IMR-90 (cell line): ENCODE results near the gene SLC37A3. TPM values are rescaled to one million over a fixed set of nuclear protein-coding genes. Genes with fewer than 3 reads are reported as not detected.

ENCODE experiments used
- ATAC-seq: fragments of 200-7000 bp; cut with Tn5 transposase; 2 replicates; pipeline ENCODE4 v1.9.1; 2020; ENCODE audit warnings: low read depth, mild to moderate bottlenecking, moderate library complexity
- BruUV-seq: library from RNA; stranded (reverse); fragments of 400-500 nt; replicated peaks from 2 replicates; lab custom pipeline; 2021; lab: Mats Ljungman, UMichigan
- CTCF ChIA-PET: fragments of 300-600 bp; formaldehyde crosslinking; extraction: SDS; loops from one replicate; lab custom pipeline; 2021; ENCODE audit warnings: antibody characterized with exemption; lab: Yijun Ruan, JAX
- POLR2A ChIA-PET: fragments of 300-600 bp; sonication (Branson Sonifier 250); formaldehyde crosslinking; loops from one replicate; lab custom pipeline; 2022; ENCODE audit warnings: antibody characterized with exemption; ENCODE audit not compliant: unreplicated experiment; lab: Charles Lee
- DNase-seq: peaks from one replicate; pipeline ENCODE4 v3.0.0; 2013
- H2AFZ ChIP-seq: replicated peaks from 2 replicates; pipeline ENCODE3; 2013; ENCODE audit warnings: low read length, mild to moderate bottlenecking; ENCODE audit not compliant: poor library complexity
- H2AK5ac ChIP-seq: 2 replicates; pipeline ENCODE4 v1.6.1; 2013; ENCODE audit warnings: low read depth, low read length, inconsistent platforms
- H2AK9ac ChIP-seq: replicated peaks from 2 replicates; pipeline ENCODE3; 2013; ENCODE audit warnings: mild to moderate bottlenecking, low read depth, low read length, moderate library complexity; ENCODE audit not compliant: poor library complexity
- H2BK120ac ChIP-seq: 2 replicates; pipeline ENCODE4 v1.6.1; 2013; ENCODE audit warnings: low read depth, low read length, inconsistent platforms
- H2BK15ac ChIP-seq: 3 replicates; pipeline ENCODE4 v1.6.1; 2013; ENCODE audit warnings: low read depth, low read length, inconsistent platforms
- H2BK20ac ChIP-seq: 2 replicates; pipeline ENCODE4 v1.6.1; 2013; ENCODE audit warnings: low read depth, mild to moderate bottlenecking, inconsistent platforms, low read length, moderate library complexity
- H2BK5ac ChIP-seq: 2 replicates; pipeline ENCODE4 v1.6.1; 2013; ENCODE audit warnings: mild to moderate bottlenecking, low read depth, low read length, inconsistent platforms; ENCODE audit not compliant: poor library complexity, severe bottlenecking
- H3K14ac ChIP-seq: replicated peaks from 2 replicates; pipeline ENCODE4 v1.6.1; 2013; ENCODE audit warnings: low read depth, low read length, inconsistent platforms
- H3K18ac ChIP-seq: 2 replicates; pipeline ENCODE4 v1.6.1; 2013; ENCODE audit warnings: low read depth, low read length, control low read depth
- H3K23ac ChIP-seq: 2 replicates; pipeline ENCODE4 v1.6.1; 2013; ENCODE audit warnings: low read depth, low read length, inconsistent platforms
- H3K27ac ChIP-seq: 2 replicates; pipeline ENCODE4 v1.5.1; 2013; ENCODE audit warnings: mild to moderate bottlenecking, control low read depth, low read length; ENCODE audit not compliant: insufficient read depth
- H3K27me3 ChIP-seq: 2 replicates; pipeline ENCODE4 v1.6.1; 2013; ENCODE audit warnings: low read length; ENCODE audit not compliant: control insufficient read depth, insufficient read depth
- H3K36me3 ChIP-seq: 2 replicates; pipeline ENCODE4 v1.6.1; 2013; ENCODE audit warnings: low read length, mixed read lengths; ENCODE audit not compliant: control insufficient read depth, insufficient read depth
- H3K4ac ChIP-seq: 2 replicates; pipeline ENCODE4 v1.6.1; 2013; ENCODE audit warnings: low read depth, low read length, inconsistent platforms
- H3K4me1 ChIP-seq: 2 replicates; pipeline ENCODE4 v1.6.1; 2013; ENCODE audit warnings: low read length, mixed read lengths; ENCODE audit not compliant: control insufficient read depth, insufficient read depth
- H3K4me2 ChIP-seq: 2 replicates; pipeline ENCODE4 v1.6.1; 2013; ENCODE audit warnings: low read depth, mild to moderate bottlenecking, control low read depth, low read length, moderate library complexity
- H3K4me3 ChIP-seq: 2 replicates; pipeline ENCODE4 v1.5.1; 2013; ENCODE audit warnings: low read depth, mild to moderate bottlenecking, control low read depth, low read length, moderate library complexity; ENCODE audit not compliant: insufficient read depth
- H3K56ac ChIP-seq: 2 replicates; pipeline ENCODE4 v1.6.1; 2013; ENCODE audit warnings: low read length, inconsistent platforms; ENCODE audit not compliant: insufficient read depth; ENCODE audit errors: extremely low read depth
- H3K79me1 ChIP-seq, 2 experiments: 2 replicates each; pipeline ENCODE4 v1.6.1; 2013; ENCODE audit warnings: low read length in 2 of 2, inconsistent platforms in 1 of 2, low read depth in 1 of 2
- H3K9ac ChIP-seq: 2 replicates; pipeline ENCODE4 v1.6.1; 2013; ENCODE audit warnings: low read depth, low read length, control low read depth
- H3K9me1 ChIP-seq: 2 replicates; pipeline ENCODE4 v1.6.1; 2013; ENCODE audit warnings: low read length, inconsistent platforms; ENCODE audit not compliant: insufficient read depth
- H3K9me3 ChIP-seq: 2 replicates; pipeline ENCODE4 v1.6.1; 2013; ENCODE audit warnings: low read length; ENCODE audit not compliant: control insufficient read depth, insufficient read depth
- H4K20me1 ChIP-seq: 2 replicates; pipeline ENCODE4 v1.6.1; 2013; ENCODE audit warnings: low read length, inconsistent platforms; ENCODE audit not compliant: insufficient read depth
- H4K5ac ChIP-seq: 2 replicates; pipeline ENCODE4 v1.6.1; 2013; ENCODE audit warnings: mild to moderate bottlenecking, low read depth, low read length, control low read depth
- H4K8ac ChIP-seq, 2 experiments: 2 replicates each; pipeline ENCODE4 v1.6.1; 2013; ENCODE audit warnings: low read depth in 2 of 2, low read length in 2 of 2, control low read depth in 1 of 2, inconsistent platforms in 1 of 2
- H4K91ac ChIP-seq: 2 replicates; pipeline ENCODE4 v1.6.1; 2013; ENCODE audit warnings: low read depth, low read length, inconsistent platforms; ENCODE audit not compliant: insufficient read depth
- BHLHE40 ChIP-seq: fragments of 150-350 bp; IDR thresholded peaks from 2 replicates; pipeline ENCODE4 v1.6.1; 2016; ENCODE audit warnings: mild to moderate bottlenecking, low read depth, low read length
- CEBPB ChIP-seq: IDR thresholded peaks from 2 replicates; pipeline ENCODE4 v1.6.1; 2012; ENCODE audit warnings: low read depth, low read length, improper control_type of control experiment
- CHD1 ChIP-seq: IDR thresholded peaks from 2 replicates; pipeline ENCODE4 v1.6.1; 2012; ENCODE audit warnings: low read depth, low read length, improper control_type of control experiment
- ELK1 ChIP-seq: fragments of 150-350 bp; IDR thresholded peaks from 2 replicates; pipeline ENCODE4 v1.6.1; 2016; ENCODE audit warnings: low read depth, mild to moderate bottlenecking, low read length, moderate library complexity, borderline replicate concordance
- FOS ChIP-seq: fragments of 150-350 bp; IDR thresholded peaks from 2 replicates; pipeline ENCODE4 v1.6.1; 2016; ENCODE audit warnings: low read depth, low read length
- MAFK ChIP-seq: IDR thresholded peaks from 2 replicates; pipeline ENCODE4 v1.6.1; 2012; ENCODE audit warnings: low read depth, low read length, improper control_type of control experiment
- MAZ ChIP-seq: IDR thresholded peaks from 2 replicates; pipeline ENCODE4 v1.6.1; 2012; ENCODE audit warnings: low read depth, mild to moderate bottlenecking, low read length, improper control_type of control experiment, moderate library complexity, borderline replicate concordance
- MXI1 ChIP-seq: IDR thresholded peaks from 2 replicates; pipeline ENCODE4 v1.6.1; 2012; ENCODE audit warnings: low read depth, mild to moderate bottlenecking, low read length, moderate library complexity, borderline replicate concordance
- NFE2L2 ChIP-seq: fragments of 150-350 bp; IDR thresholded peaks from 2 replicates; pipeline ENCODE4 v1.6.1; 2016; ENCODE audit warnings: low read depth, mild to moderate bottlenecking, low read length
- POLR2A ChIP-seq: IDR thresholded peaks from 2 replicates; pipeline ENCODE4 v1.6.1; 2012; ENCODE audit warnings: mild to moderate bottlenecking, low read depth, low read length
- RAD21 ChIP-seq: IDR thresholded peaks from 2 replicates; pipeline ENCODE4 v1.6.1; 2012; ENCODE audit warnings: low read length, improper control_type of control experiment
- RCOR1 ChIP-seq: IDR thresholded peaks from 2 replicates; pipeline ENCODE4 v1.6.1; 2012; ENCODE audit warnings: mild to moderate bottlenecking, low read length, improper control_type of control experiment; ENCODE audit not compliant: insufficient replicate concordance
- RFX5 ChIP-seq: IDR thresholded peaks from 2 replicates; pipeline ENCODE4 v1.8.0; 2012; ENCODE audit warnings: low read depth, mild to moderate bottlenecking, low read length, moderate library complexity
- SMC3 ChIP-seq: fragments of 150-350 bp; IDR thresholded peaks from 2 replicates; pipeline ENCODE4 v1.6.1; 2016; ENCODE audit warnings: low read depth, mild to moderate bottlenecking, antibody characterized with exemption, low read length, moderate library complexity
- USF2 ChIP-seq: fragments of 150-350 bp; IDR thresholded peaks from 2 replicates; pipeline ENCODE4 v1.6.1; 2017; ENCODE audit warnings: mild to moderate bottlenecking, antibody characterized with exemption, low read length, low read depth
- WGBS, 2 experiments: methylation state at CpG; one replicate each; pipeline versions ENCODE4 v1.1.5 to v1.1.7; 2013; ENCODE audit warnings: missing lambda C conversion rate in 2 of 2; ENCODE audit not compliant: insufficient read length in 1 of 2; ENCODE audit errors: extremely low coverage in 2 of 2; 5-methylcytosine and 5-hydroxymethylcytosine counted together
- dilution Hi-C: fragments of 300-500 bp; cut with HindIII; formaldehyde crosslinking; loops from one replicate; pipeline ENCODE4 v1.14.3; 2018; ENCODE audit warnings: low sequenced_read_pairs; ENCODE audit not compliant: unreplicated experiment
- in situ Hi-C: fragments of 300-500 bp; cut with MboI; formaldehyde crosslinking; loops from 3 replicates; pipeline ENCODE4 v1.14.3; 2019; ENCODE audit warnings: low sequenced_read_pairs, inconsistent platforms, mixed read lengths
- intact Hi-C: fragments of 100-400 bp; cut with micrococcal nuclease; formaldehyde crosslinking; loops from 2 replicates; pipeline ENCODE4 v1.10.0; 2022
- polyA plus RNA-seq, 3 experiments: library from polyadenylated mRNA; depleted of rRNA; stranded (reverse); fragments of >200 nt; gene quantifications; 2 replicates each; pipeline ENCODE4 v1.2.3, GENCODE V29; 2012; ENCODE audit warnings: low replicate concordance in 1 of 3
- total RNA-seq: library from RNA; depleted of rRNA; stranded (reverse); fragments of >200 nt; gene quantifications from 2 replicates; pipeline ENCODE4 v1.2.3, GENCODE V29; 2012
- TF ChIP-seq, protein P1 (sequence below): conservative IDR thresholded peaks from 2 replicates; pipeline ENCODE4 v1.5.1; 2012; ENCODE audit warnings: mild to moderate bottlenecking, low read depth, low read length, improper control_type of control experiment

Gene SLC37A3
- total and polyA plus RNA-seq, 2 of the 4 experiments (the other 2 are of a cell fraction), result 43.2 to 45.3 TPM

DNA sequence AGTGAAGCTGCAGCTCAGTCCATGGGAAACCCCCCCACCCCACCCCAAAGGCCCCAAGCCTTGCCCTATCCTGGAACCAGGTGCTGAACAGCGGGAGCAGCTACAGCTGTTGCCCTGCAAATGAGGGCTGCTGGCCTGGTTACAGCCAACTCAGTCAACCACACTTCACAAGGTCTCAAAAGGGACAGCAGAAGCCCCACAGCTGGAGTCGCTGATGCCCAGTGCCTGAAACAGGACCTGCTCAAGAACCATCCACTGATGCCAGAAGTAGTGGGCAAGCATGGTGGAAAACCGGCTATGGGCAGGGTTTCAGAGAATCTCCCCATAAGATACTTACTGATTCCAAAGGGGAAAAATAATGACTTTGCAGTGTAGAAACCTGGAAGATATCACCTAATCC lies 110.3 kb downstream of the SLC37A3 start:
- Histone ChIP-seq H4K91ac (no peak overlapping the region), H2AK9ac (no peak overlapping the region), H2AK5ac (no peak overlapping the region), H3K4me1 (no peaks in the 10 kb centered on the region), H4K20me1 (no peaks in the 10 kb centered on the region), H3K23ac (no peak overlapping the region), H3K4ac (no peak overlapping the region), H2BK5ac (no peak overlapping the region), H2BK120ac (no peak overlapping the region), H3K4me2 (no peak overlapping the region), H4K5ac (no peak overlapping the region), H2BK15ac (no peak overlapping the region), H3K79me1 (no peaks in the 10 kb centered on the region), H3K9ac (no peak overlapping the region), H4K8ac (no peak overlapping the region), H3K9me1 (no peaks in the 10 kb centered on the region), H2BK20ac (no peak overlapping the region), H2AFZ (no peak overlapping the region), H3K56ac (no peak overlapping the region), H3K4me3 (no peak overlapping the region), H3K27me3 (peaks cover 25% of the 10 kb centered on the region), H3K9me3 (peaks cover 5% of the 10 kb centered on the region), H3K14ac (no peak overlapping the region), H3K36me3 (no peaks in the 10 kb centered on the region), H3K27ac (no peak overlapping the region), H3K18ac (no peak overlapping the region)
- 60% methylated on average over 1 of the region's 3 CpGs; no CpG with 5 or more reads in 1 of the 2 experiments for WGBS, 2 experiments
- in situ Hi-C loops, result no loop called here
- dilution Hi-C loops, result no loop called here
- ChIA-PET POLR2A (no interaction called here), CTCF (no interaction called here)
- intact Hi-C loops, result no loop called here
- ATAC-seq, result no peak
- TF ChIP-seq RFX5, result no peak
- no peak for TF ChIP-seq USF2
- no peak for TF ChIP-seq MAZ
- TF ChIP-seq FOS, result no peak
- TF ChIP-seq POLR2A, result no peak
- no peak for TF ChIP-seq MAFK
- TF ChIP-seq SMC3, result no peak
- no peak for TF ChIP-seq CHD1
- TF ChIP-seq RAD21, result no peak
- TF ChIP-seq BHLHE40, result no peak
- TF ChIP-seq, protein P1, sequence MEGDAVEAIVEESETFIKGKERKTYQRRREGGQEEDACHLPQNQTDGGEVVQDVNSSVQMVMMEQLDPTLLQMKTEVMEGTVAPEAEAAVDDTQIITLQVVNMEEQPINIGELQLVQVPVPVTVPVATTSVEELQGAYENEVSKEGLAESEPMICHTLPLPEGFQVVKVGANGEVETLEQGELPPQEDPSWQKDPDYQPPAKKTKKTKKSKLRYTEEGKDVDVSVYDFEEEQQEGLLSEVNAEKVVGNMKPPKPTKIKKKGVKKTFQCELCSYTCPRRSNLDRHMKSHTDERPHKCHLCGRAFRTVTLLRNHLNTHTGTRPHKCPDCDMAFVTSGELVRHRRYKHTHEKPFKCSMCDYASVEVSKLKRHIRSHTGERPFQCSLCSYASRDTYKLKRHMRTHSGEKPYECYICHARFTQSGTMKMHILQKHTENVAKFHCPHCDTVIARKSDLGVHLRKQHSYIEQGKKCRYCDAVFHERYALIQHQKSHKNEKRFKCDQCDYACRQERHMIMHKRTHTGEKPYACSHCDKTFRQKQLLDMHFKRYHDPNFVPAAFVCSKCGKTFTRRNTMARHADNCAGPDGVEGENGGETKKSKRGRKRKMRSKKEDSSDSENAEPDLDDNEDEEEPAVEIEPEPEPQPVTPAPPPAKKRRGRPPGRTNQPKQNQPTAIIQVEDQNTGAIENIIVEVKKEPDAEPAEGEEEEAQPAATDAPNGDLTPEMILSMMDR, result no peak
- no peak for TF ChIP-seq RCOR1
- no peak for TF ChIP-seq NFE2L2
- TF ChIP-seq CEBPB, result no peak
- TF ChIP-seq MXI1, result no peak
- TF ChIP-seq ELK1, result no peak
- no TSS peak for BruUV-seq
- no peak for DNase-seq
